HL-60/S4 (cell line): ENCODE data around the gene HABP4.

Experiments used
- in situ Hi-C: fragments of 300-500 bp; cut with MboI; formaldehyde crosslinking; loops from 2 replicates; pipeline ENCODE4 v1.14.3; 2022; ENCODE audit warnings: low sequenced_read_pairs

The HABP4 gene

GRCh38 chr9:96514108-96514799 is 64.3 kb downstream of the HABP4 start:
- in situ Hi-C loops = no loop called here

DNA sequence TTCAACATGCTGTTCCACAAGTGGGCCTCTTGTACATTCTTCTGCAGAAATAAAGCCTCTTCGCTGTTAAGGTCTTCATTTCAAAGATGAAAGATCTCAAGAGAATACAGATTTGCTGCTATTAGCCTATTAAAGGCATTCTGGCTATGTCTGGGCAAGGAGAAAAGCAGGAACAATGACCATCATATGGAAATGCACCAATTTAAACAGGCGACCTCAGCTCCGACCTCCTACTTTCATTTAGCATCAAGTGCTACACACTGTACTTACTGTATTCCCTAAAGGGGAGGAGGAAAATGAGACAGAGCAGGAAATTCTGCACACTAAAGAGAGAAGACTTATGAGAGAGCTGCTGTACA is 64.8 kb downstream of the HABP4 start:
- in situ Hi-C loops = no loop called here

DNA sequence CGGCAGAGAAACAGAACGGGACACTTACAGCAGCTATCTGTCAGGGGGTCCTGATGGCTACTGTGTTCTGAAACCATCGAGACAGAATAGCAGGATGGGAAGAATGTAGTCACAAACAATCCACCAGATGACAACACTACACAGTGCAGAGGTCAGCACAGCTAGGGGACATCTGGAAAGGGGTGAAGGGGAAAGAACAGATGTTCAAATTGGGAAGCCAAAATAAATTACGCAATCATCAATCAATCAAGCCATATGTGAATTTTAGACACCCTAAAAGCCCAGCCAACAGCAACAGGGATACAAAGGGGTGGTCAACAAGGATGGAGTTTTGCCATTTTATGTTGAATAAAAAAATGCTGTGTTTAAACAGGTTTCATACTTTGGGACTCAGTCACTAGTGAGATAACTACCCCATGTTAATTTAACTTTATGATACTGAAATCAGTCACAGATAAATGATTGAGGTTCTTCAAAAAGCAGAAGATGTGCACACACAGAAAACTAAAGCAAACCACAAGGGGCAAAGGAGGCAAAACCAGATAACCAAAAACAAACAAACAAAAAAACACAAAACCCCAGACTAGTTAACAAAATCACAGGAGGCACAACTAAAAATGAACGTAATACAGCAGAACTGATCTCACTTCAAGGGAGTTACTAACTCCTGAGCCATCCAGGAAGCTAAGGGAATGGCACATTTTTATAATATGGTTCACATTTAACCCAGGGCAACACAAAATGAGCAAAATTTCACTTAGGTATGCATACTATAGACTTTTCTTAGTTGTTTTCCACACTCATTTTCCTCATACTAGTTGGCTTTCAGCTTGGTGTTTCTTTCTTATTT is 65.9 kb downstream of the HABP4 start:
- in situ Hi-C loops = no loop called here

- in situ Hi-C loops = no loop called here
These were observed 69.1 kb downstream of the HABP4 start for GRCh38 chr9:96519095-96519494.

GRCh38 chr9:96519787-96520186 is 69.8 kb downstream of the HABP4 start:
- in situ Hi-C loops = no loop called here

GRCh38 chr9:96522366-96522765 is 72.4 kb downstream of the HABP4 start:
- in situ Hi-C loops = no loop called here

GRCh38 chr9:96523374-96523773 is 73.4 kb downstream of the HABP4 start:
- in situ Hi-C loops = no loop called here

DNA sequence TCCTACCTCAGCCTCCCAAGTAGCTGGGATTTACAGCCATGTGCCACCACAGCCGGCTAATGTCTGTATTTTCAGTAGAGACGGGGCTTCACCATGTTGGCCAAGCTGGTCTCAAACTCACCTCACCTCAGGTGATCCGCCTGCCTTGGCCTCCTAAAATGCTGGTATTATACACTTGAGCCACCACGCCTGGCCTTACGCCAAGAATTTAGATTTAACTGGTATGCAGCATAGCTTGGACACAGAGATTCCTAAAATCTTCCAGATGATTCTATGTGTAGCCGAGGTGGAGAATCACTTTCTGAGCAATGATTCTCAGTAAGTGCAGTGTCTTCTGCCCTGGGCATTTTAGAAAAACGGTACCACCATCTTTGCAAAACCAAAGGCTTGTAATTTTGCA is 74.1 kb downstream of the HABP4 start:
- in situ Hi-C loops = no loop called here

DNA sequence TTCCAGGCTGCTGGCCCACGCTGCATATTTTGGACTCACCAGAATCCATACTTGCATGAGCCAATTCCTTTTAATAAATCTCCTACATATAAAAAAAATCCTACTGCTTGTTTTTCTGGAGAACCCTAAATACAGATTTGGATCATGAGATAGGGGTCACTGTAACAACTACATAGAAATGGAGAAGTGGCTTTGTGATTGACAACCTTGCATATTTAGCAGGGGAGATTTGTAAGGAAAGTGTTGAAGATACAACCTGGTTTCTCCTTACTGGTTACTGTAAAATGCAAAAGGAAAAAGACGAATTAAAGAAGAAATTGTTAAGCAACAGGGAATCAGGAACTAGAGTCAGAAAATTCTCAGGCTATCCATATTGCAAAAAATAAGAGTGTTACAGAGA is 74.8 kb downstream of the HABP4 start:
- in situ Hi-C loops = no loop called here

DNA sequence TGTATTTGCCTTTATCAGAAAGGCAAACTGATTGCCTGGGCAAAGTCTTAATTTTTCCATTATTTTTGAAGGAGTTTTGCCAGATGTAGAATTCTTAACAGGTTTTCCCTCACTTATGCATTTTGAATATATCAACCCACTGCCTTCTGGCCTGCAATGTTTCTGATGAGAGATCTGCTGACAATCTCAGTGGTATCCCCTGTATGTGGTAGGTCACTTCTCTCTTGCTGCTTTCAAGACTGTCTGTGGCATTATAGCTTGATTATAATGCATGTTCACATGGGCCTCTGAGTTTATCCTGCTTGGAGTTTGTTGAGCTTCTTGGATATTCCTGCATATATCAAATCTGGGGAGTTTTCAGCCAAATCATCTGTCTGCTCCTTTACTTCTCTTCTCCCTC is 82.2 kb downstream of the HABP4 start:
- in situ Hi-C loops = no loop called here

- in situ Hi-C loops = no loop called here
These were observed 90.1 kb downstream of the HABP4 start for GRCh38 chr9:96540106-96540505.
